Fibroblast of villous mesenchyme (primary cell): ENCODE data around the gene BRINP3. TPM values are rescaled to one million over a fixed set of nuclear protein-coding genes. Genes with fewer than 3 reads are reported as not detected.

ENCODE experiments used
- DNase-seq: peaks from one replicate; pipeline ENCODE4 v3.0.0-alpha.2; 2010; ENCODE audit warnings: low read depth
- H3K4me3 ChIP-seq: 2 replicates; pipeline ENCODE4 v1.5.1; 2011; ENCODE audit warnings: low read depth, mild to moderate bottlenecking, low read length
- CTCF ChIP-seq: IDR thresholded peaks from 2 replicates; pipeline ENCODE4 v1.5.1; 2012; ENCODE audit warnings: low read depth, mild to moderate bottlenecking, low read length; ENCODE audit not compliant: insufficient read depth
- total RNA-seq: library from RNA; depleted of rRNA; stranded (reverse); fragments of >200 nt; gene quantifications from 2 replicates; pipeline ENCODE4 v1.2.3, GENCODE V29; 2012

The BRINP3 gene
- total RNA-seq, 1 donor, result not detected

- no peak for TF ChIP-seq CTCF
- DNase-seq, result no peak
- H3K4me3 ChIP-seq, result no peak overlapping the region
Observed at GRCh38 chr1:190277107-190277506, 200.6 kb downstream of the BRINP3 start.

DNA sequence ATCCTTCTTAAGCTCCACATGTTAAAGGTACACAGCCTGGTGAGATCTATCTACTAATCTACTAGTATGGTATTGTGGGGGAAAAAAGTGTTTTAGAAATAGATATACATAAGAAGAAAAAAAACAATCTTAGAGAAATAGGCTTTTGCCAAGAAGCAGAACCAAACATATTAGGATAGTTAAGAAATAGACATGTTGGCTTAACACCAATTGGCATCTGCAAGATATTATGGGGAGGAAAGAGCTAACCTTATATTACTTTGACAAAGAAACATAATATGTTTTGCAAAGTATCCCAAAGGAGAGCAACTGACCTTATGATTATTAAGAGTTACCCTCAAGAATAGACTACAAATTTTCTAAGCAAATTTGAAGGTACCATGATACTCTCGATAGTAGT, 202.9 kb downstream of the BRINP3 start:
- H3K4me3 ChIP-seq, result no peak overlapping the region
- no peak for TF ChIP-seq CTCF
- no peak for DNase-seq

DNA sequence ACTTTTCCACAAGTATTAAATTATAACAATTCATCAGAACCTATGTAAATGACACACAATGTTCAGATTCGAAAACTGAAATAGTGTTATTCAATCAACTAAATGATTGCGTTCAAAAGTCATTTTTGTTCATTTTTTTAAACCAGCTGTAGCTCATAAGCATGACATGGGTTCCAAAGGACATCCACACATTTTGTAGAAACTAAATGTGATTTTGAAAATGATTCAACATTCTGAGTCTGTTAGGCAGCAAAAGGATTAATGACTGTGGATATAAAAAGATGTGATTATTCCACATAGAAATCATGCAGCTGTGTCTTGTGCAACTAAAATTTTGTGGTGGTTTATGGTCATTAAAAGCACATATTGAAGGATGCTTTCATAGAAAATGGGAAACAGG, 204.5 kb downstream of the BRINP3 start:
- no peak for TF ChIP-seq CTCF
- no peak for DNase-seq
- no peak overlapping the region for H3K4me3 ChIP-seq

DNA sequence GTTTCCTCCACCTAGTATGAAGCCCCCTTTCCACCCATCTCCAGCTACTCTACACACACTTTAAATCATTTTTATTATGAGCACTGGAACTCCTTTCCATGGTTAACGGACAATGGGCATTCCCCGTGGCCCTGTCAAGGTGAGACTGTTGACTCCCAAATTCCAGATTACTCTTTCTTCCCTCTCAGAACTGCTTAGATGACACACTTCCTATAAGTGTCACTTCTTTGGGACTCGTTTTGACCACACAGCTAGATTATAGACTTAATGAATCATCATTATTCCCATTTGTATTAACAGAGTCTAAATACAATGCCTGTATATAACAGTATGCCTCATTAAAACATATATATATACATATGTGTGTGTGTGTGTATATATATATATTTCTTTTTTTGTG, 215.1 kb downstream of the BRINP3 start:
- no peak overlapping the region for H3K4me3 ChIP-seq
- TF ChIP-seq CTCF, result no peak
- DNase-seq, result no peak

DNA sequence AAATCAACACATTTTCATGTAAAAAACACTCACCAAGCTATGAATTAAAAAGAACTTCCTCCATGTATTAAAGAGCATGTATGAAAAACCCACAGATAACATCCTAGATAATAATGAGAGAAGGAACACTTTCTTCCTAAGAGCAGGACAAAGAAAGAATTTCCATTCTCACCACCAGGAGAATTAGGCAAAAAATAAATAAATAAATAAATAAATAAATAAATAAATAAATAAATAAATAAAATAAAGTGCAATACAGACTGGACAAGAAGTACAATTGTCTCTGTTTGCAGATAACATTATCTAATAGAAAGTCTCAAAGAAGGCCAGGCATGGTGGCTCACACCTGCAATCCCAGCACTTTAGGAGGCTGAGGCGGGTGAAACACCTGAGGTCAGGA, 218.2 kb downstream of the BRINP3 start:
- TF ChIP-seq CTCF, result no peak
- no peak for DNase-seq
- no peak overlapping the region for H3K4me3 ChIP-seq

DNA sequence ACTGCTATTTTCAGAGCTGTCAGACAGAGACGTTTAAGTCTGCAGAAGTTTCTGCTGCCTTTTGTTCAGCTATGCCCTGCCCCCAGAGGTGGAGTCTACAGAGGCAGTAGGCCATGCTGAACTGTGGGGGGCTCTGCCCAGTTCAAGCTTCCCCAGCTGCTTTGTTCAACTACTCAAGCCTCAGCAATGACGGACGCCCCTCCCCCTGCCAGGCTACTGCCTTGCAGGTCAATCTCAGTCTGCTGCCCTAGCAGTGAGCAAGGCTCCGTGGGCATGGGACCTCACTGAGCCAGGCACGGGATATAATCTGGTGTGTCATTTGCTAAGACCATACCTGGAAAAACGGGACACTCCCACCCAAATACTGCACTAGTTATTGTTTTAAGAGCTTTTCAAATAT, 219.7 kb downstream of the BRINP3 start:
- TF ChIP-seq CTCF, result no peak
- DNase-seq, result no peak

GRCh38 chr1:190252046-190252445, 225.6 kb downstream of the BRINP3 start:
- H3K4me3 ChIP-seq, result no peak overlapping the region
- TF ChIP-seq CTCF, result no peak
- DNase-seq, result no peak

More for the DNA sequence above, 219.7 kb downstream of the BRINP3 start:
- no peak overlapping the region for H3K4me3 ChIP-seq
